GM19397 (cell line): ENCODE results near the gene ELAVL1.
"Not testable (repeated sequence)": the region's sequence is repeated elsewhere in the genome, so short reads cannot be mapped to it uniquely, and the experiment has no call there.

Experiments used
- ATAC-seq: cut with Tn5 transposase; IDR thresholded peaks from one replicate; pipeline ENCODE4 v1.9.1; 2021; ENCODE audit warnings: mild to moderate bottlenecking, moderate library complexity; ENCODE audit not compliant: unreplicated experiment

ELAVL1 gene

DNA sequence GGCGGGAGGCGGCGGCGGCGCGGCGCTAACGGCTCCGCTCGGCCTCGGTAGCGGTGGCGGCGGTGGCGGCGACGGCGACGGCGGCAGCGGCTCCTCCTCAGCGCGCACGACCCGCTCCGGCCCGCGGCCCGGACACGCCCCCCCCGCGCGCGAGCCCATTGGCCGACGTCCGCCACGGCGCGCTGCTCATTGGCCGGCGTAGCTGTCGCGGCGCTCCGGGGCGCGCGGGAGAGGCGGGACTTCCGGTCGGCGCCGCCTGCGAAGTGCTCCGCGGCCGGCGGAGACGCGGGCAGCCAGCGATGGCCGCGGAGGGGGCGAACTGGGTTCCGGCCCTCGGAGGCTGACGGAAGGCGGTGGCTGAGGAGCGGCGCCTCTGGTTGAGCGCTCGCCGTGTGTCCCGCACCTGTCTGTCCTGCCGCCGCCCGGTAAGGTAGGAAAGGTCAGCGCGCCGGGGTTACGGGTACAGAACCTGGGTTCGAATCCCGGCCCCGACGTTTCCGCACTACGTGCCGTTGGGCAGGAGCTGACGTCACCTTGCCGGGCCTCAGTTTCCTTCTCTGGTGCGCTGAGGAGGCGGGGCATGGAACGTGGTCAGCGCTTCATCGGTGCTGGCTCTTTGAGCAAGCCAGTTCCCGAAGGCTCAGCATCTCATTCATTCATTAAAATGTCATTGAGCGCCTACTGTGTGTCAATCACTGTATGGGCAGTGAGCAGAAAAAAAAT is at the start of gene ELAVL1:
TSS of gene ELAVL1 (minus strand) at position 108 of the 723 bp plus-strand sequence. CDS start 13,826 bp downstream, outside the sequence.
- ATAC-seq = peak; percentile 80

DNA sequence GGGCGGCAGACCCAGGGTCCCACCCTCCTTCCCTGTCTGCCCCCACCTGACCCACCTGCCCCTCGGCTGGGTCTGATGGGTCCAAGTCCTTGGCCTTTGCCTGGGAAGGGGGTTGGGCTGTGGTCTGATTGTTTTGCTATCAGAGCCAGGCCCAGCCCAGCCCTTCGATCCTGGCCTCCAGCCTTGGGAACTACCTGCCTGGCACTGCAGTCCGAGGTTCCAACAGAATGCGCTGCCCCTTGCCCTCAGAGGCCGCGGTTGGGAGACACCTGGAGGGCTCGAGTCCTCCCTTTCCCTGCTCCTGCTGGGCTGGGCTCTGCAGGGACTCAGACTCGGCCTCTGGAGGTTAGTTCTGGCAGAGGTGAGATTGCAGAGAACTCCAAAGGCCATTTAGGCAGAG is 48.7 kb upstream of the ELAVL1 start:
- no peak for ATAC-seq

DNA sequence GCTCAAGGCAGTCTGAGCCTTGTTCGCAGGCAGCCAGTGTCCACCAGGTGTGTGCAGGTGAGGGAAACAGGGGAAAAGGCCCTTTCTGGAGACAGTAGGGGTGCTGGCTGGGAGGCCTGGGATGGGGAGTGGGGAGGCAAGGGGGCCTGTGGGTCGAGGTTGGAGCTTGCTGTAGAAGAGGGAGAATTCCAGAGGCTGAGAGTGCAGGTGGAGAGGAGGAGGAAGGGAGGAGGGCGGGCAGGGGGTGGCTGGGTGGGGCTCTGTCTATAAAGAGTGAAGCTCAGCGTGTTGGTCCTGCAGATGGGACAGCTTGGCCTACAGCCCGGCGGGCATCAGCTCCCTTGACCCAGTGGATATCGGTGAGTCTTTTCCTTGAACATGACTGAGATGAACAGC is 47.0 kb upstream of the ELAVL1 start, which contains the start of gene CCL25:
TSS of gene CCL25 (plus strand) at position 297 of the 396 bp plus-strand sequence. CDS start 290 bp downstream, outside the sequence.
- ATAC-seq = no peak

DNA sequence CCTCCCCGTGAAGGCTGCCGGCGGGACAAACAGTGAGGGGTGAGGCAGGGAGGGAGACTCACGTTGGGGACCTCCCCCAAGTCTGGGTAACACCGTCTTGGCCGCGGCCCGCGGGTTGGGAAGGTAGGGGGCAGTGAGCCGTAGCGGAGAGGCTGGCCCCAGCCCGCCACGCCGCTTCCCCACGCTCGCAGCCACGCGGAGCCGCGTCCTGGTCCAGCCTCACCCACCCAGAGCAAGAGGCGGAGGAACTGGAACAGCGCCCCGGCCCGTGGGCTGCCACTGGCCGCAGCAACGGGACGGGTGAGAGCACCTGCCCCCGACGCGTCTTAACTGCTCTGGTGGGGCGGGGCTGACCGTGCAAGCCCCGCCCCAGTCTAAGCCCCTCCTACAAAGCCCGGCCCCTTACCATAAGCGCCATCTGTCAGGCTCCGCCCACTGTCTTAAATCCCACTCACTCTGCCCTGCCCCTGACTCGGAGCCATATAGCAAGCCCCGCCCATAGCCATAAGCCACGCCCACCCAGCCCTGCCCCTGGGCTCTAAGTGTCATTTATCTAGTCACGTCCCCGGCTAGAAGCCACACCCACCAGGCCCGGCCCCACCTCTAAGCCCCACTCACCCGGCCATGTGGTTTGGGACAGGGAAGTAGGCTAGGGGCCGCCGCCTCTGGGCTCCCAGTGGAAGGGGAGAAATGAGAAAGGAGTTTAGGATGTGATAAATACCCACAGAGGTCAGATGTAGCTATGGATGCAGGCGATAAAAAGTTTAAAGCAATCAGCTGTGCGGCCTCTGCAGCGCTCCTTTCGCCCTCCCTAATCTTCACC is 45.0 kb upstream of the ELAVL1 start:
- peak; percentile 68 for ATAC-seq

DNA sequence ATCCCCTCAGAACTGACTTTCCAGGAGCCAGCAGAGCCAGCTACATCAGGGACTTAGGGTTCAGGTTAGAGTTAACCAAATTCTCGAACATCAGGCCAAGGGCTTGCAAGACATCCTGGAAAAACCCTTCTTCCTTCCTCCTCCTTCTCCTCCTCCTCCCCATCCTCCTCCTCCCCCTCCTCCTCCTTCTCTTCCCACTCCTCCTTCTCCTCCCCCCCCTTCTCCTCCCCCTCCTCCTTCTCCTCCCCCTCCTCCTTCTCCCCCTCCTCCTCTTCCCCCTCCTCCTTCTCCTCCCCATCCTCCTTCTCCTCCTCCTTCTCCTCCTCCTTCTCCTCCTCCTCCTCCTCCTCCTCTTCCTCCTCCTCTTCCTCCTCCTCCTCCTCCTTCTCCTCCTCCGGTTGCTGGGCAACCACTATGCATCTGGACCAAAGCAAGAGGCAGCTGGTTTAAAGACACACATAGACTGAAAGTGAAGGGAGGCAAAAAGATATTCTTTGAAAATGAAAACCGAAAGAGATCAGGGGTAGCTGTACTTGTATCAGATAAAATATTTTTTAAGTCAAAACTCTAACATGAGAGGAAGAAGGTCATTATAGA is 41.2 kb upstream of the ELAVL1 start:
- no peak for ATAC-seq

DNA sequence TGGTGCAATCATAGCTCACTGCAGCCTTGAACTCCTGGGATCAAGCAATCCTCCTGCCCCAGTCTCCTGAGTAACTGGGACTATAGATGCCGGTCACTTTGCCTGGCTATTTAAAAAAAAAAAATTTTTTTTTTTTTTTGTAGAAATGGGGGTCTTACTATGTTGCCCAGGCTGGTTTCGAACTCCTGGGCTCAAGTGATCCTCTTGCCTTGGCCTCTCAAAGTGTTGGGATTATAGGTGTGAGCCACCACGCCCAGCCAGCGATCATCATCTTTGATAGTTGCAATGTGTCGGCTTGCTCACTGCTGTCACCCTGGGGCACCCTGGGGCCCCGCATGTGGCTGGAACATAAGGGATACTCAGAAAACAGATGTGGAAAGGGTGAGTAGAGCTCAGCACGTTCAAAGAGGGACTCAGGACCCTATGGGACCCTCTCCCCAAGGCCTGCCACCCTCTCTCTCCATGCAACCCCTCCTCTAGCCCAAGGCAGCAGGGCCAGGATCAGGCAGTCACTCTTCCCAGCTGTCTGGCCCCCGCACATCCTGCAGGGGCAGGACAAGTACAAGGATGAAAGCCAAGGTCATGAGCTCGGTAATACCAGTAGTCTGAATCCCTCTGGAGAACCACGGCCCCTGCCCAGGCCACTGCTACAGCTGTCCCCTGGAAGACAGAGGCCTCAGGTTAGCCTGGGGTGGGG is 40.6 kb upstream of the ELAVL1 start:
- no peak for ATAC-seq

DNA sequence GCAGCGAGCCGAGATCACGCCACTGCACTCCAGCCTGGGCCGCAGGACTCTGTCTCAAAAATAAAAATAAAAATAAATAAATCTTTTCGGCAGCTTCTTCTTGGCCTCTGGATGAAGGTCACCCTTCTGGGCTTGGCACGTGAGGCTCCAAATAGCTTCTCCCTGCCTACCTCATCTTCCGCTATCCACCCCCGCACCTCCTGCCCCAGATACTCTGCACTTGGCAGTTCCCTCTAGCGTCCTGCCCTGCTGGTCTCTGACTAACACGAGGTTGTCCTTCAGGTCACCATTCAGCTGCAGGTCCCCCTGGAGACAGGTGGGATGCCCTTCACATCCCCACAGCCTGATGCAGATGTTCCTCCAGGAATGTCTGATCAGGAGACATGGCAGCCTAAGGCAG is 38.6 kb upstream of the ELAVL1 start:
- ATAC-seq = no peak

DNA sequence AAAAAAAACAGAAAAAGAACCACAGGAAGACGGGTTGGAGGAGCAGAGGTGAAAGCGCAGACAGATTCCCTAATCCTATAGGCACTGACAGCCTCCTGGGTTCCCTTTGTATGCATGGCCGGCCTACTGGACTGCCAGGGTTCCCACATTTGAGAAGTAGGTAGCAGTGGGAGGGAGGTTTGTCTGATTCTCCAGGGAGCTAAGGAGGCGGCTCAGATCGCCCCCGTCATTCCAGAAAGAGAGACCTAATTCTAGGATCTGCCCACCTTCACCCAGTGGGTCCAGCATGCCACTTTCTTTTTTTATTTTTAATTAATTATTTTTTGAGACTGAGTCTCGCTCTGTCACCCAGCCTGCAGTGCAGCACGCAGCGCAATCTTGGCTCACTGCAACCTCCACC is 37.5 kb upstream of the ELAVL1 start:
- ATAC-seq = no peak

DNA sequence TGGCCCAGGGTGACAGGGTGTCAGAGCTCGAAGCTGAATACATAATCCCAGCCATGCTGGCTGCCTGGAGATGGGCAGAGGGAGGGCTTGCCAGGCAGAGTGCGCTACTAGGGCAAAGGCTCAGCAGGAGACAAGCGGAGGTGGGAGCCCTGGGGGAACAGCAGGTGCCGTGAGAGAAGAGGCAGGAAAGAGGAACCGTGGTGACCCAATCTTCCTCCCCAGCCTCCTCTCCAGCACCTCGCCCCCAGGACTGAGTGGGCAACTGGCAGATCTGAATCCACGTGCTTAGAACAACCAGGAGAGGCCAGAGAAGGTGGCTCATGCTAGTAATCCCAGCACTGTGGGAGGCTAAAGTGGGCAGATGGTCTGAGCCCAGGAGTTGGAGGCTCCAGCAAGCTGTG is 36.1 kb upstream of the ELAVL1 start:
- no peak for ATAC-seq

DNA sequence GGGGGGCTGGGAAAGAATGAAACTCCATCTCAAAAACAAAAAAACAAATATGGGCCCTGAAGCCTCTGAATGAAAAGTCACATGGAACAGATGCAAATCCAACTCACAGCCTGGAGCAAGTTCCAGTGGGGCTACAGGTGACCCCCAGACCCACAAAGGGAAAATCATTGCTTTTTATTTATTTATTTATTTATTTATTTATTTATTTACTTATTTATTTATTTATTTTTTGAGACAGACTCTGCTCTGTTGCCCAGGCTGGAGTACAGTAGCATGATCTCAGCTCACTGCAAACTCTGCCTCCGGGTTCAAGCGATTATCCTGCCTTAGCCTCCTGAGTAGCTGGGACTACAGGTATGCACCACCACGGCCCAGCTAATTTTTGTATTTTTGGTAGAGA is 33.8 kb upstream of the ELAVL1 start:
- ATAC-seq = no peak

DNA sequence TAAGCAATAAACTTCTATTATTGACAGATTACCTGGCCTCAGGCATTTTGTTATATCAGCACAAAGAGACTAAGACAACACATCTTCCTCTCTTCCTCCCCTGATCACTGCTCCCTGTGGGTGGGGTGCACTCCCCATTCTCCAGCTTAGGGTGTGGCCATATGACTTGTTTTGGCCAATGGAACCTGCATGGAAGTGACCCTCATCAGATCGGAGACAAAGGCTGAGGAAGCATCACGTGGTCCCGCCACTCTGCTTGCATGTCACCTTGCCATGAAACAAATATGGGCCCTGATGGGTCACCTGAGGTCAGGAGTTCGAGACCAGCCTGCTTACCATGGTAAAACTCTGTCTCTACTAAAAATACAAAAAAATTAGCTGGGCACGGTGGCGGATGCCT is 33.4 kb upstream of the ELAVL1 start:
- ATAC-seq = no peak

DNA sequence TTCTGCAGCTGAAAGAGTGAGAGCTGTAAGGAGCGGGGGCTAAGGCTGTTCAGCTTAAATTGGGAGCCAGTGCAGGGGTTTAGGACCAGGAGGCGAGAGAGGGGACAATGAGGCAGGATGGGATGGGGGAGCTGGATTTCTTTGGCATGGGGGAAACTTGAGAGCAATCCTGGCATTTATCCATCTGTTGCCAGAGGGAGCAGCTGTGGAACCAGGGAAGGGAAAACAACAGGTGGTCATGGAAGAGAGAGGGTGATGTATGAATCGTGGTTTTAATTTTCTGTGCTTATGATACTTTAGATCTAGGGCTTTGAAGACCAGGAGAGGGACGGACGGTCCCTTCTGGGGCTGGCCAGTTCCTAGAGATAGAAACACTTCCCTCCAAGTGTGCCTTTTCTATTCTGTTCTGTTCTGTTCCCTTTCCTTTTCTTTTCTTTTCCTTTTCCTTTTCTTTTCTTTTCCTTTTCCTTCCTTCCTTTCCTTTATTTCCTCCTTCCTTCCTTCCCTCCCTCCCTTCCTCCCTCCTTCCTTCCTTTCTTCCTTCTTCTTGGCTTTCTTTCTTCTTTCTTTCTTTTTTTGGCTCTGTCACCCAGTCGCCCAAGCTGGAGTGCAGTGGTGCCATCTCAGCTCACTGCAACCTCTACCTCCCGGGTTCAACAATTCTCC is 31.1 kb upstream of the ELAVL1 start:
- no peak for ATAC-seq

DNA sequence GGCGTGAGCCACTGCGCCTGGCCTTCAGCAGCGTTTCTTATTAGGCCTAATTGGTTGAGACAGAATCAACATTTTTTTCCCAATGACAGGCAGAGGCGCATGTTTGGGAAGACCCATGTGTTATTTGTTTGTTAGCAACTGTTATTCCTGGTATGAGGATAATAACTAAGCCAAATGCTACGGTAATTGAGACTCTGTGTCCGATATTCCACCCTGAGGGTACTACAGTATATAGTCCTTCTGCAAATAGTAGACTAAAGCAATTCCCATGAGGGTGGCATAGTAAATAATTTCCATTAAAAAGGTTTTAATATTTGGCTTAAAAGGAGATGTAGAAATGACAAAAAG is 28.7 kb upstream of the ELAVL1 start:
- ATAC-seq = no peak

DNA sequence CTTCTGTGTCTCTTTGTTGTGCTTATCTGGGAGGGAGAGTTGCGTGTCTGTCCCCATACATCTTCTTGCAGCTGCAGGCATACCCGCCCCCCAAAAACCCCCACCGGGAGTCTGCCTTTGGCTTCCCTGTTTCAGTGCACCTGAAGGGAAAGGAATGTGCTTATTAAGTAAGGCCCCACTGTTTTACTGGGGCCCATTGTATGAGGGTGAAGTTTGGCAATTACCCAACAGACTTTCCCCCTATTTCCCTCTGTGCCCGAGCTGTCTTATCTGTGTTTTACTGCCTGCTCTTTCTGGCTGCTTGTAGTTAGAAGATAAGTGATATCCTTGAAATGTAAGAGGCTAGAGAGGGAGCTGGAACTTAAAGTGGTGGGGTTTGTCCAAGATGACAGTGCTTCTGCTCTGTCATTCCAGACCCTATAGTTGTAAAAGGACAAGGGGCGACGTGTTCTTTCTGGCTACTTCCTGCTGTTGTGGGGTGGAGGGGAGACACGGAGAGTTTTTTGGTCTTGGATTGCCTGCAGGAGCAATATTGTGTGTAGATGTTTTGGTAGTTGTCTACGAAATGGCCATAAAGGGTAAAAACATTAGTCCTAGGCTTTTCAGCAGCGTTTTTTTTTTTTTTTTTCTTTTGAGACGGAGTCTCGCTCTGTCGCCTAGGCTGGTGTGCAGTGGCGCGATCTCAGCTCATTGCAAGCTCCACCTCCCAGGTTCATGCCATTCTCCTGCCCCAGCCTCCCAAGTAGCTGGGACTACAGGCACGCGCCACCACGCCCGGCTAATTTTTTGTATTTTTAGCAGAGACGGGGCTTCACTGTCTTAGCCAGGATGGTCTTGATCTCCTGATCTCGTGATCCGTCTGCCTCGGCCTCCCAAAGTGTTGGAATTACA is 28.1 kb upstream of the ELAVL1 start:
- not testable (repeated sequence) for ATAC-seq

DNA sequence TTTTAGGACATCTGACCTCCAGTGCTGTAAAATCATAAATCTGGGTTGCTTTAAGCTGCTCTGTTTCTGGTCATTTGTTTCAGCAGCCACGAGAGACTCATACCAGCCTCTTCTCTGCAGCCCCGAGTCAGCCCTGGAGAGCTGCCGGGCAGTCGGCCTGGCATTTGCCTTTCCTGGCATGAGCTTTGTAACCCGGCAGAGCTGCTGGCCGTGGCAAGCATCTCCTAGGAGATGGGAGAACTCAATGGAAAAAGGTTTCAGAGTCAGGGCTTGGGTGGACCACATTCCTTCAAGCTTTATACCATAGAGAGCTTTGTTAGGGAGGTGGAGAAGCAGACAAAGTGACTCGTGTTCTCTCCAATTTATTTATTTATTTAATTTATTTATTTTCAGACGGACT is 25.5 kb upstream of the ELAVL1 start:
- ATAC-seq = no peak

DNA sequence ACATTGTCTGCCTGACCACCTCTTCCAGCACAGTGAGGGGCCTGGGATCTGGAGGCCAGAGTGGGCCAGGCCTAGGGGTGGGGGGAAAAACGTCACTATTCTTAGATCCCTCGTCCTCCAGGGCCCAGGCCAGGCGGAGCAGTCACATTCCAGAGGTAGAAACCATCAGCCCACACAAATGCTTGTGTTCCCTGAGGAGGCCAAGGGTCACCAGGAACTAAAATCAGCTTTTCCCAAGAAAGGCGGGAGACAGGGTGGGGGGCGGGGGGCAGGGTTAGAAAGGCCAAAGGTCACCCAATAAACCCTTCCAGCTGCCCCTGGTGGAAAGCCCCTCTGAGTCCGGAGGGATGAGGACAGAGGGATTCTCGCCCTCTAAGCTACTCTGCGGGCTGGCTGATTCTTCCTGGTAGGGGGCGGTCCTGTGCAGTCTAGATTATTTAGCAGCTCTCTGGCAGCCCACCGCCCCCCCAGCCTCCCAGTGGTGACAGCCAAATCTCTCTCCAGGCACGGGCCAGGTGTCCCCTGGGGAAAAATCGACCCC is 23.6 kb upstream of the ELAVL1 start:
- no peak for ATAC-seq

DNA sequence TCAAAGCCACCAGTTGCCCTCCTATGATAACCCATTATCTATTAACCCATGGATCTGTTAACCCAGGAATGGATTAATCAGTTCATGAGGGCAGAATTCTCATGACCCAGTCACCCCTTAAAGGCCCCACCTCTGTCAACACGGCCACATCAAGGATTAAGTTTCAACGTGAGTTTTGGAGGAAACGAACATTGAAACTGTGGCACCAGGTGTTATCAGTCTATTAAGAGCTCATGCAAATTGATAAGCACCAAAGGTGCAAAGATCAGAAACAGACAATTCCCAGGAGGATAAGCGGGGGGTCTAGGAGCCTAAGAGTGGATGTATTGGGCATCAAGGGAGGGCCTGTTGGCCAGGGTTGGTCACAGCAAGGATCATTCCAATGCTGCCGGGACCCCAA is 19.9 kb upstream of the ELAVL1 start:
- ATAC-seq = no peak

DNA sequence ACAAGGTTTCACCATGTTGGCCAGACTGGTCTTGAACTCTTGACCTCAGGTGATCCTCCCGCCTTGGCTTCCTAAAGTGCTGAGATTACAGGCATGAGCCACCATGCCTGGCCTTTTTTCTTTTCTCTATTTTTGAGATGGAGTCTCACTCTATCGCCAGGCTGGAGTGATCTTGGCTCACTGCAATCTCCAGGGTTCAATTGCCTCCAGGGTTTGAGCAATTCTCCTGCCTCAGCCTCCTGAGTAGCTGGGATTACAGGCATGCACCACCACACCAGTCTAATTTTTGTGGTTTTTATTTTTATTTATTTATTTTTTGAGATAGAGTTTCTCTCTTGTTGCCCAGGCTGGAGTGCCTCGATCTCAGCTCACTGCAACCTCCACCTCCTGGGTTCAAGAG is 18.8 kb upstream of the ELAVL1 start:
- not testable (repeated sequence) for ATAC-seq

DNA sequence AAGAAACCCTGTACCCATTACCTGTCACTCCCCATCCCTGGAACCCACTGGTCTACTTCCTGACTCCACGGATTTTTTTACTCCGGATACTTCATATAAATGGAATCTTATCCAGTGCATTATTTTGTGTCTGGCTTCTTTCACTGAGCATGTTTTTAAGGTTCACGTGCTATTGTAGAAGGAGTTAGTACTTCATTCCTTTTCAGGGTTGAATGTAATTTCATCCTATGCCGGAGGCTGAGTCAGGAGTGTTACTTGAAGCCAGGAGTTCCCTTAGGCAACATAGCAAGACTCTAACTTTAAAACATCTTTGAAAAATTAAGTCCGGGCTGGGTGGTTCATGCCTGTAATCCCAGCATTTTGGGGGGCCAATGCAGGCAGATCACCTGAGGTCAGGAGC is 17.9 kb upstream of the ELAVL1 start:
- ATAC-seq = no peak
